HT1080 (cell line): ENCODE results near the gene KLHL29. TPM values are rescaled to one million over a fixed set of nuclear protein-coding genes. Genes with fewer than 3 reads are reported as not detected.

ENCODE experiments used
- DNase-seq: peaks from one replicate; pipeline ENCODE4 v3.0.0-alpha.2; 2015; ENCODE audit warnings: low read depth
- total RNA-seq: library from RNA; depleted of rRNA; stranded (reverse); fragments of >200 nt; shearing (Covaris generic); gene quantifications from 2 replicates; pipeline ENCODE4 v1.2.3, GENCODE V29; 2014

Gene KLHL29
- total RNA-seq, 1 experiment from 2014 or later: 6.8 TPM

GRCh38 chr2:23567161-23567756, 182.3 kb downstream of the KLHL29 start:
- no peak for DNase-seq

DNA sequence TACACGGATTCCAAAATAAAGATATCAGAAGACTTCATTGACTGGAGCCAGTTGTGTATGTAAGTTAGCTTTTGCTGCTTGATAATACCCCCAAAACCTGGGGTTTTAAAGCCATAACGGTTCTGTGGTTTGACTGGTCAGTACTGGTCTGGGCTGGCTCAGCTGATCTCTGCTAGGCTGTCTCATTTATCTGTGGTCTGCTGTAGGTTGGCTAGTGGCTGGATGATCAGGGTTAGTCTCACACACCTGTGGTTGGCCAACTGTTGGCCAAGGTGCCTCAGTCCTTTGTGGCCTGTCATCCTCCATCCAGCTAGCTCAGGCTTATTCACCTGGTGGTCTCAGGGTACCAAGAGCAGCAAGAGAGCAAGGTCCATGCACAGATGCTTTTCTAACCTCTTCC, 183.2 kb downstream of the KLHL29 start:
- no peak for DNase-seq

GRCh38 chr2:23568626-23569190, 183.7 kb downstream of the KLHL29 start:
- no peak for DNase-seq

- DNase-seq: no peak
Measured at GRCh38 chr2:23569761-23570365, 184.9 kb downstream of the KLHL29 start.

- DNase-seq: no peak
Measured at GRCh38 chr2:23571085-23571484, 186.1 kb downstream of the KLHL29 start.

DNA sequence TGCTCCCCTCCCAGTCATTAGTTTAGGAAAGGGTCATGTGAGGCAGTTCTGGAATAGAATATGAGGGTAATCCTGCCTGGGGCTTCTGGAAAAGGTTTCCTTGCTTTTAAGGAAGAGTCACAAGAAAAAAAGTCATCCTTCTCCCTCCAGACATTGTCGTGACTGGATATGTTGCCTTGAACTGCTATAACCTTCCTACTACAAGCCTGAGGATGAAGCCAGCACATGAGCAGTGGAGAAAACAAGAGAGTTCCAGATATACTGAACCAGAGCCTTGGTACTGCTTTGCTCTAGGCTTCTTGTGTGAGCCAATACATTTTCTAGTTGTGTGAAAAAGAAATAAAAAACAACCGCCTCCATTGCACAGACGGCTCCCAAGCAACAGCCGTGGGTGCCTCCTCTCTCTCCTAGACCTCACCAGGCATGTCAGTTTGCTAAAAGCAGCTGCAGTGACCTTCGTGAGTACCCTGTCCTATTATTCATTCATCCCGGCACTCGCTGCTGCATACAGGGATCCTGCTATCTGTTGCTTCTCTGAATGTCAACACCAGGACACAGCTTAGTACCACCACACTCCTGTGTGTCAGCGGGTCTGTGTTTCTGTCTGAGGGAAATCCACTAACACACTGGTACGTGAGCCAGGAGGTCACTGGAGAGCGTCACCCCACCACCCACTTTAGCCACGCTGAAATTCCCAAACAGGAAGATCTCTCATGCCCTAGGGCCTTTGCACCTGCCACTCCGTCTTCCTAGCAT, 186.7 kb downstream of the KLHL29 start:
- no peak for DNase-seq

DNA sequence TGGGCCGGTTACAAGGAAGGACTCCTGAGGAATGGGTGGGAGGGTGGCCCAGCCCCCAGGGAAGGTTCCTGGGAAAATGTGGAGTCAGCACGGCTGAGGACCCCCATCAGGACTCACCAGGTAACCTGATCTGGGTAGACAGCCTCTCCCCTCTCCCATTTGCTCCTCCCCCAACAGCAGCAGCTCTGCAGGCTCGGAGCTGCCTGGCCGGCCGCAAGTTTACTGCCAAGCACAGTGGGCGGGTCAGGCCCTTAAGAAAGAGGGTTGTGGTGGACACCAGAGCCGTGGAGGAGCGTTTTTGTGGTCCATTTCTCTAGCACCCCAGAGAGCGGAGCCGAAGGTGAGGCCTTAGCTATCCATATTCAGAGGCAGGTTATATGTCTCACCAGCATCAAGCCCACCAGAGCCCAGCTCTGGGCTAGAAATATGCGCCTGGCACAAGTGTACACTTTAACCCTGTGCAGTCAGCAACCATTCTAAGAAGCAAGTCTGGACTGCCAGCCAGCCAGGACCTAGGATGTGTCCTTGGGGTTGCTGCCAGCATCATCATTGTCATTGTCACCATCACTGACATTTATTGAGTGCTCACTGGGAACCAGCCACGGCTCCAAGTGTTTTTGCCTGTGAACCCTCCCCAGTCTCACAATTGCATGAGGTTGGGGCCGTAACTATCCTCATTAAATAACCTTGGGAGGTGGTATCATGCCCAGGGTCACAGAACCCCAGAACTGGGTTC, 190.1 kb downstream of the KLHL29 start:
- no peak for DNase-seq

- no peak for DNase-seq
Measured at GRCh38 chr2:23578964-23579671, 194.1 kb downstream of the KLHL29 start.

GRCh38 chr2:23579674-23580073, 194.7 kb downstream of the KLHL29 start:
- DNase-seq: no peak

- DNase-seq: no peak
Measured at GRCh38 chr2:23583467-23583866, 198.5 kb downstream of the KLHL29 start.

GRCh38 chr2:23584054-23584745, 199.2 kb downstream of the KLHL29 start:
- no peak for DNase-seq

DNA sequence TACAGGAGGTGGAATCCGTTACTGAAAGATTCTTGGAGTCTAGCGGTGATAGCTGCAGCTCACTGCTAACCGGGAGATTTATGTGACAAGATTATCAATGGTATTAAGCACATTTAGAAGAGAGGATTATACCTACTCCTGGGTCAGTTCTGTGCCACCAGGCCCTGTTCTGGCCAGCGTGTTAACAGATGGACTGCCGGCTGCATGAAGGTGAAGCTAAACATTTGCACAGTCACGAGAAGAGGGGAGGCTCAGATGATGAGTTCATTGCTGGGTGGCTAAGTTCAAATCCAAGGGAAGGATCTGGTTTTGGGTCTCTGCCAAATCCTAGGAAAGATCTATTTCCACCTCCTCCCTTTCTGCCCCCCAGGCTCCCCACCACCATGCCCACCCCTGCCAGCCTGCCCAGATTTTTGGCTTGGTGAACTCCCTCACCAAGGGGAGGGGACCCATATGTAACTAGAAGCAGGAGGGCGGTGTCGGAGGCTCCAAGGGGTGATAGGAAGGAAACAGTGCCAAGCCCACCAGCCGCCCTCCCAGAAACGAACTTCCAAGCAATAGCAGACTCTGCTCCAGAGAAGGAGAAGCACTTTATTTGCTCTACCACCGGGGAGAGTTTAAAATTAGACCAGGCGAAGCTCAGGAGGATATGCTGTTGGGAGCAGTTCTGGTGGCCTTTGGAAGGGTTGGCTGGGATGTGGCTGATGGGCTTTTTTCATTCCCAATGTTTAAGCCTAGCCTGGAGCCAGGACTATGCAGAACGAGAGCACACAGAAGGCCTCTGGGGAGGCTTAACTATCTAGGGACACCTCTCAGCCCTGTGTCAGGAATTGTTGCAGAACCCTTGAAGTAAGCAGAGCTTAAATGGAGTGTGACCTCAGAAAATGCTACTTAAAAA, 200.5 kb downstream of the KLHL29 start:
- no peak for DNase-seq

DNA sequence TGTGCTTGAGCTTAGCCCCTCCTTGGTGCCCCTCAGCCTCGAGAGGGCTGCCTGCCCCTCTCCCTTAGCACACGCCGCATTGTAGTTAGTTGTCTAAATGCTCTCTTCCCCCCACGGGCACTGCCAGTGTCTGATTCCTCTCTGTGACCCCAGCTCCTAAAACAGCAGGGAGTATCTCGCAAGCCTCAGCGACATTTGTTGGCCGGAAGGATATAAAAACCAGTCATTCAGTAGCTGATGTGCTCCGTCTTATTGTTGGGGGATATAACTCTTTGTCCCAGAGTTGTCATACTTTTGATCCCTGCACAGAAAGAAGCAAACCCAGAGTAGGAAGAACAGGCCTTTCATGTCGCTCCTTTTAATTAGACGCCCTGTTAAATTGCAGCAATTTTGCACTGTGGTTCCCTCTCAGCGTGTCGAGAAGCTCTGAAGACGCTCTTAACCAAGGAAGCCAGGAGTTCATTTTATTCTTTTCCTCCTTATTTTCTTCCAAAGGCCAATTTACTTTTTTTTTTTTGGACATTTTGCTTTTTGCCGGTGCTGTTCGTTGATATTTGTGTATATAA, 201.8 kb downstream of the KLHL29 start:
- no peak for DNase-seq

DNA sequence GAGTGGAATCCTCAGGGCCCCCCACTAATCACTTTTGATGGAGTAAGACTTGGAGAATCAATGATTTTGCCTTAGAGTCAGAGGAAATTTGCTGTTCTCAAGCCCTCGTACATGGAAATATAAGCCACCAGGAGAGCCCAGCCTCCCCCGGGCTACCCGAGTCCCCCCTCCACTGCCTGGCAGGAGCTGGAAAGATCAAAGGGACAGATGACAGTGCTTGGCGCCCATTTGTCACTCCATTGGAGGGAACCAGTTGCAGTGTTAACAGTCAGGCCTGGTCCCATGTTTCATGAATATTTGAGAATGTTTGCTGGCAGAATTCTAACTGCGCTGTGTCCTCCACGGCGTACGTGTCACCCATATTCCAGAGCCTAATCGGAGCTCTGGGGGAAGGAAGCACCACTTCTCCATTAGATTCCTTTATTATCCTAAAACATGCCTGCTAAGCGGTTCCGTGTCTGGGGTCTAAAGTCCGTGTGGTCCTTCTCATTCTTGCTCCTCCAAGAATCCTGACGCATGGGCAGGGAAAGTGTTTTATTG, 202.4 kb downstream of the KLHL29 start:
- DNase-seq: no peak

GRCh38 chr2:23588106-23588505, 203.1 kb downstream of the KLHL29 start:
- DNase-seq: no peak

- DNase-seq: no peak
Measured at GRCh38 chr2:23588508-23589201, 203.7 kb downstream of the KLHL29 start.

- no peak for DNase-seq
Measured at GRCh38 chr2:23589220-23589647, 204.3 kb downstream of the KLHL29 start.

- no peak for DNase-seq
Measured at GRCh38 chr2:23589739-23590138, 204.8 kb downstream of the KLHL29 start.
